Measurements from ENCODE around the gene MRPL24.

DNA sequence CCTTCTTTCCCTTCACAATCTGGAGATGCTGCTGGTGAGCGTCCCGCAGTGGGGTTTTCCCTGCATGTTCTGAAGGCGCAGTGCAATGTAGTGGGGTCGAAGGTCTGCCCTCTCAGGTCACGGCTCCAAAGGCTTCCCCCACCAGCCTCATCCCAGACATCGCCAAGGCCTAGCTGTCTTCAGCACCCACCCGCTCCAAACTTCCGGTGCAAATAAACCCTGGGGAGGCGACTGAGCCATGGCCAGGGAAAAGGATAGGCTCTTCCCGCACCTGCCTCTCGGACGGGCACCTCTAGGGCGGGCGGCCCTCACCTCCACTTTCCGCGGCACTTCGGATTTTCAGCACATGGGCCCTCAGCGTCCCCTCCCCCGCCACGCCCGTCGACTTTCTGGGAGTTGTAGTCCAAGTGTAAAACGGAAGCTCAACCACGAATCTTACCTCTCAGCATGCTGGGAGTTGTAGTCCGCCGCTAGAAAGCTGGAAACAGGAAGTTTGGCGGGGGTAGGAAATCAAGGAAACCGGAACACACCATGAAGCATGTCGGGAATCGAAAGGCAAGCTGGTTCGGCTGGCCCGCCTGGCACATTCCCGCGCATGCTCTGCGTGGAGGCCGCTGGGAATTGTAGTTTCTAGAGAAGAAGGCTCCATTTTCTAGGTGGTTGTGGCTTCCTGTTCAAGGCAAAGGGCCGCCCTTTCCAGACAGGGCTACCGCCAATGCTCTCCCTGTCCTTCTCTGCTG, at the start of gene MRPL24:
- TF ChIP-seq OSR1 (CRISPR knock-in tag; IDR thresholded peaks at IDR 0.05) (no peak), ISL1 (CRISPR knock-in tag; IDR thresholded peaks at IDR 0.05) (no peak), ZFP30 (CRISPR knock-in tag; IDR thresholded peaks at IDR 0.05) (no peak), RARB (CRISPR knock-in tag; IDR thresholded peaks at IDR 0.05) (no peak), CSDC2 (CRISPR knock-in tag; IDR thresholded peaks at IDR 0.05) (no peak), ARNTL (CRISPR knock-in tag; IDR thresholded peaks at IDR 0.05; ENCODE audit: borderline replicate concordance, low read depth) (no peak), ZNF565 (CRISPR knock-in tag; conservative IDR thresholded peaks at IDR 0.05; ENCODE audit: low read depth) (no peak), ZNF70 (CRISPR knock-in tag; IDR thresholded peaks at IDR 0.05) (no peak), ZNF8 (CRISPR knock-in tag; IDR thresholded peaks at IDR 0.05) (no peak), ESRRG (CRISPR knock-in tag; IDR thresholded peaks at IDR 0.05) (no peak)
- TF ChIP-seq, protein P1, sequence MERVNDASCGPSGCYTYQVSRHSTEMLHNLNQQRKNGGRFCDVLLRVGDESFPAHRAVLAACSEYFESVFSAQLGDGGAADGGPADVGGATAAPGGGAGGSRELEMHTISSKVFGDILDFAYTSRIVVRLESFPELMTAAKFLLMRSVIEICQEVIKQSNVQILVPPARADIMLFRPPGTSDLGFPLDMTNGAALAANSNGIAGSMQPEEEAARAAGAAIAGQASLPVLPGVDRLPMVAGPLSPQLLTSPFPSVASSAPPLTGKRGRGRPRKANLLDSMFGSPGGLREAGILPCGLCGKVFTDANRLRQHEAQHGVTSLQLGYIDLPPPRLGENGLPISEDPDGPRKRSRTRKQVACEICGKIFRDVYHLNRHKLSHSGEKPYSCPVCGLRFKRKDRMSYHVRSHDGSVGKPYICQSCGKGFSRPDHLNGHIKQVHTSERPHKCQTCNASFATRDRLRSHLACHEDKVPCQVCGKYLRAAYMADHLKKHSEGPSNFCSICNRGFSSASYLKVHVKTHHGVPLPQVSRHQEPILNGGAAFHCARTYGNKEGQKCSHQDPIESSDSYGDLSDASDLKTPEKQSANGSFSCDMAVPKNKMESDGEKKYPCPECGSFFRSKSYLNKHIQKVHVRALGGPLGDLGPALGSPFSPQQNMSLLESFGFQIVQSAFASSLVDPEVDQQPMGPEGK (CRISPR knock-in tag; IDR thresholded peaks at IDR 0.05; ENCODE audit: borderline replicate concordance): no peak
- TF ChIP-seq, protein P2, sequence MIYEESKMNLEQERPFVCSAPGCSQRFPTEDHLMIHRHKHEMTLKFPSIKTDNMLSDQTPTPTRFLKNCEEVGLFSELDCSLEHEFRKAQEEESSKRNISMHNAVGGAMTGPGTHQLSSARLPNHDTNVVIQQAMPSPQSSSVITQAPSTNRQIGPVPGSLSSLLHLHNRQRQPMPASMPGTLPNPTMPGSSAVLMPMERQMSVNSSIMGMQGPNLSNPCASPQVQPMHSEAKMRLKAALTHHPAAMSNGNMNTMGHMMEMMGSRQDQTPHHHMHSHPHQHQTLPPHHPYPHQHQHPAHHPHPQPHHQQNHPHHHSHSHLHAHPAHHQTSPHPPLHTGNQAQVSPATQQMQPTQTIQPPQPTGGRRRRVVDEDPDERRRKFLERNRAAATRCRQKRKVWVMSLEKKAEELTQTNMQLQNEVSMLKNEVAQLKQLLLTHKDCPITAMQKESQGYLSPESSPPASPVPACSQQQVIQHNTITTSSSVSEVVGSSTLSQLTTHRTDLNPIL (CRISPR knock-in tag; IDR thresholded peaks at IDR 0.05; ENCODE audit: low read depth): no peak

Measured in SK-N-SH treated with all-trans-retinoic acid at 6 μM for 48 hours (cell line).